HG03045 (cell line): ENCODE results near the gene NDUFAF8.

Experiments used
- ATAC-seq: cut with Tn5 transposase; IDR thresholded peaks from one replicate; pipeline ENCODE4 v1.9.1; 2021; ENCODE audit warnings: mild to moderate bottlenecking, moderate library complexity; ENCODE audit not compliant: unreplicated experiment

Gene NDUFAF8

GRCh38 chr17:81237591-81238489, 1.3 kb upstream of the NDUFAF8 start:
- ATAC-seq = no peak

DNA sequence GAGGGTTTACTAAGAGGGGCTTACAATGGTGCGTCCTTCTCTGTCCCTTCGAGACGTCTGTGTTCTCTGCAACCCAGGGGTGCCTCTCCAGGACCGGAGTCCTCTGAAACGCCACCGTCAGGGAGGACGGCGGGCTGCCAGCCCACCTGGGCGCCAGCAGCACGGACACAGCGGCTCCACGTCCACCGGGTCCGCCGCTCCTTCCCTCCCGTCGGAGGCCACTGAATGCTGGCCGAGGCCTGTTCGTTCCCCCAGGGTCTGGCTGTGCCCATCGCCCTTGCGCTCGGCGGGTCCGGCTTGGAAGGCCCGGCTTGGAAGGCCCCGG, 666 bp upstream of the NDUFAF8 start:
- ATAC-seq = no peak

GRCh38 chr17:81239714-81240555, 817 bp downstream of the NDUFAF8 start:
- no peak for ATAC-seq

DNA sequence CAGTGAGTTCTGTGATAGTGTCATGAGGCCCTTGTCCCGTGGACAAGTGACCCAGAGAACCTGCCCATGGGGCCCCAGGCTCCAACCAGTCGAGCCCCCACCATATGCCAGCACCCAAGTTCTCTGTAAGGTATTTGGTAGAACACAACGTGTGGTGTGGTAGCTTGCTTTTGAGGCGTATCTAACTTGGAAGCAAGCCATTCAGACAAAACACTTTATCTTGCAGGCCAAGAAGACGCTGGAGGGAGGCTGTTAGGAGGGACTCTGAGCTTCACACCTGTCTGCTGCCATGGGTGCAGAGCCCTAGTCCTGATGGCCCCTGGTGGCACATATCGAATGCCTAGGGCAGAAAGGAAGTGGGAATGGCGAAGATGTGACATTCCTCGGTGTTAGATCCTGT, 1.6 kb downstream of the NDUFAF8 start:
- no peak for ATAC-seq

DNA sequence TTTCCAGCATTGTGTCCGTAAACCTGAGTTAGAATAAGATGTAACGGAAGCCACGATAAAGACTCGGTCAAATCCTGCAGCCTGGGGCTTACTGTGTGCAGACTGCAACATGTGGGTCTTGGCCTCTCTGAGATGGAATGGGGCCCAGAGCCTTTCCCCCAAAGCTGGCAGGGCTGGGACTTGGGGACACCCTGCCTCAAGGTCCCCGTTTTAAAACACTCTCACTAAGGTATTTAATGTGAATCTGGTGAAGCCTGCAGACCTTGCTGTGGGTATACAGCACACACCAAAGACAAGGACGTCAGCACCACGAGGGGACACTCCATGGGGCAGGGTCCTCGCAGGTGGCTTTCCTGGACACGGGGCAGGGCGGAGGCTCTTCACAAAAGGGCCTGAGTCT, 2.1 kb downstream of the NDUFAF8 start:
- no peak for ATAC-seq

GRCh38 chr17:81241648-81242420, 2.7 kb downstream of the NDUFAF8 start:
- no peak for ATAC-seq

GRCh38 chr17:81242421-81243332, 3.6 kb downstream of the NDUFAF8 start:
- ATAC-seq = no peak

GRCh38 chr17:81243333-81243664, 4.2 kb downstream of the NDUFAF8 start:
- ATAC-seq = no peak

DNA sequence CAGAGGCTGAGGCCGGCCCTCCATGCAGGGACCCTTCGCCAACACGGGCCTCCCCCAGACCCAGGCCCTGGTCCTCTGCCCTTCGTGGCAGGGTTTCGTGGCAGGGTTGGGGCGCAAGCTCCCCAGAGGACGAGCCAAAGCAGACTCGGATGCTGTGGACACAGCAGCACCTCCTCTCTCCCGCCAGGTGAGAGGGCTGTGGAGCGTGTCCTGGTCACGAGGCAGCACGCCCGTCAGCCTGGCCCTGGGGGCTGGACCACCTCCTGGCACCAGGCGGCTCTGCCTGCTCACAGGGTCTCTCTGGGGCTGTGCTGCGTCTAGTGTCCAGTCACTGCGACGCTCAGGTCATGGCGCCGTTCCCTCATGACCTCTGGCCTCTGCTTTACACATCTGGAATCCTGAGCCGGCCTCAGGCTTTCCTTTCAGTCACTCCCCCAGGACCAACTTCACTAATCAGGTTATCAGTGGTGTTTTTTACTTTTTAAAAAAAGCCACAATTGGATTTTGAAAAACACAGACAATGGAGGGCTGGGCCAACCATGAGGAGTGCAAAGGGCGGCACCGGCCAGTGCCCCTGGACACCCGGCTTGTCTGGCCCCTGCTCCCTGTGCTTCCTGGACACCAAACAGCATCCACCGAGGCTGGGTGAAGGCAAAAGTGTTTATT, 5.4 kb downstream of the NDUFAF8 start:
- no peak for ATAC-seq

- no peak for ATAC-seq
Observed at GRCh38 chr17:81245024-81245664, 6.0 kb downstream of the NDUFAF8 start.

GRCh38 chr17:81245665-81246342, 6.7 kb downstream of the NDUFAF8 start:
- no peak for ATAC-seq

DNA sequence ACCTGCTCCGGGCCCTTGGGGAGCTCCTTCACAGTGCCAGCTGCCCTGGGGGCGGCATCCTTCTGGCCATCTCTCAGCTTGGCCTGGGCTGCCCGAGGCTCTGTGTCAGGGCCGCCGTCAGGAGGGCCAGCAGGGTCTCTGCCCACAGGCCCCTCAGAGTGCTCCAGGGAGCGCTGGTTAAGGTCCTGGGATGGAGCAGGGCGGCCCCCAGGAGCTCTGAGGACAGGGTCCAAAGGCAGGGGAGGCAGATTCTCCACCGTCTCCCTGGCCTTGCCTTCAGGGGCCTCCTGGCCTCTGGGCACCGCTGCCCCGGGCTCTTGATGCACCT, 7.2 kb downstream of the NDUFAF8 start:
- ATAC-seq = no peak

DNA sequence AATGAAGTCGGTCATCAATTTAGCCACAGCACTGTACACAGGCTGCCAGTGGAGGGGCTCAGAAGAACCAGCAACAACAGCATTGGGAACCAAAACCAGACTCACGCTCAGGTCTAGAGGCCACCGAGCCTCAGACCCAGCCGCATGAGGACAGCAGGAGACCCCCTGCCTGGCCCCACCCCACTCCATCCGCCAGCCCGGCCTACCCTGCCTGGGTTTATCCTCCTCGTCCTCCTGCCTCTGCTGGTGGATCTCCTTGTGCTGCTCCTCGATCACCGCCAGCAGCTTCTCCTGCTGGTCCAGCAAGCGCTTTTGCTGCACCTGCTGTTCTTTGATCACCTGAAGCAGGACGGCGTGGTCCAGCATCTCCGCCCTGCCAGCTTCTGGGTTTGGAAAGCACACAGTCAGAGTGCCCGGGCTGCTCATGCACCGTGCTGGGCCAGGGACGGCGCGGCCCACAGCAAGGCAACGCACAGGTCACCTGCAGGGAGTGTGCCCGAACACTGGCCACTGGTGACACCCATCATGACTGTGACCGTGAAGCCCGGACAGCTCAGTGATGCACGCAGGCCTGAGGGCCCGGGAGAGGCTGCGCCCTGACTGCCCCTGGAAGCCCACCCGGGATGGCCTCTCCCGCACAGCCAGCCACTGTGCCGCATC, 7.7 kb downstream of the NDUFAF8 start:
- no peak for ATAC-seq

- ATAC-seq = no peak
Observed at GRCh38 chr17:81247339-81247990, 8.3 kb downstream of the NDUFAF8 start.

- ATAC-seq = no peak
Observed at GRCh38 chr17:81248649-81249048, 9.5 kb downstream of the NDUFAF8 start.

- no peak for ATAC-seq
Observed at GRCh38 chr17:81249223-81250040, 10.3 kb downstream of the NDUFAF8 start.
